ENCODE measurements around the gene ARHGAP42.
"Not testable (repeated sequence)": the region's sequence is repeated elsewhere in the genome, so short reads cannot be mapped to it uniquely, and the experiment has no call there.

Gene ARHGAP42

GRCh38 chr11:100965346-100965745 lies 278.3 kb downstream of the ARHGAP42 start:
- DNase-seq (ENCODE audit: low read depth): no peak

GRCh38 chr11:100966366-100966765 lies 279.3 kb downstream of the ARHGAP42 start:
- DNase-seq (ENCODE audit: low read depth): no peak

- no peak for DNase-seq (ENCODE audit: low read depth)
Observed at GRCh38 chr11:100969008-100969407, 281.9 kb downstream of the ARHGAP42 start.

GRCh38 chr11:100970283-100971164 lies 283.4 kb downstream of the ARHGAP42 start:
- DNase-seq (ENCODE audit: low read depth): no peak

- no peak for DNase-seq (ENCODE audit: low read depth)
Observed at GRCh38 chr11:100972046-100972445, 285.0 kb downstream of the ARHGAP42 start.

- DNase-seq (ENCODE audit: low read depth): no peak
Observed at GRCh38 chr11:100978442-100978841, 291.4 kb downstream of the ARHGAP42 start.

- no peak for DNase-seq (ENCODE audit: low read depth)
Observed at GRCh38 chr11:100978939-100979338, 291.9 kb downstream of the ARHGAP42 start.

GRCh38 chr11:100980156-100980555 lies 293.1 kb downstream of the ARHGAP42 start:
- DNase-seq (ENCODE audit: low read depth): no peak

- no peak for DNase-seq (ENCODE audit: low read depth)
Observed at GRCh38 chr11:100981196-100981824, 294.2 kb downstream of the ARHGAP42 start.

- DNase-seq (ENCODE audit: low read depth): no peak
Observed at GRCh38 chr11:100984668-100985067, 297.6 kb downstream of the ARHGAP42 start.

GRCh38 chr11:100990931-100991330 lies 303.8 kb downstream of the ARHGAP42 start:
- DNase-seq (ENCODE audit: low read depth): no peak

GRCh38 chr11:100991541-100991940 lies 304.5 kb downstream of the ARHGAP42 start:
- no peak for DNase-seq (ENCODE audit: low read depth)

GRCh38 chr11:100994966-100995365 lies 307.9 kb downstream of the ARHGAP42 start:
- no peak for DNase-seq (ENCODE audit: low read depth)

- no peak for DNase-seq (ENCODE audit: low read depth)
Observed at GRCh38 chr11:100999756-101000155, 312.7 kb downstream of the ARHGAP42 start.

- DNase-seq (ENCODE audit: low read depth): no peak
Observed at GRCh38 chr11:101003468-101003867, 316.4 kb downstream of the ARHGAP42 start.

GRCh38 chr11:101008961-101009689 lies 322.0 kb downstream of the ARHGAP42 start:
- no peak for DNase-seq (ENCODE audit: low read depth)

GRCh38 chr11:101009690-101010055 lies 322.6 kb downstream of the ARHGAP42 start:
- no peak for DNase-seq (ENCODE audit: low read depth)

GRCh38 chr11:101010899-101011298 lies 323.8 kb downstream of the ARHGAP42 start:
- no peak for DNase-seq (ENCODE audit: low read depth)

GRCh38 chr11:101011881-101012280 lies 324.8 kb downstream of the ARHGAP42 start:
- no peak for DNase-seq (ENCODE audit: low read depth)

GRCh38 chr11:101013702-101014101 lies 326.6 kb downstream of the ARHGAP42 start:
- DNase-seq (ENCODE audit: low read depth): not testable (repeated sequence)

GRCh38 chr11:101014600-101015285 lies 327.7 kb downstream of the ARHGAP42 start:
- no peak for DNase-seq (ENCODE audit: low read depth)

- DNase-seq (ENCODE audit: low read depth): no peak
Observed at GRCh38 chr11:101019870-101020269, 332.8 kb downstream of the ARHGAP42 start.
